Hepatocyte (in vitro differentiated cells): ENCODE measurements around the gene CORIN.

Experiments
- CTCF ChIP-seq: fragments of 200-600 bp; sonication (generic); IDR thresholded peaks from 2 replicates; pipeline ENCODE4 v1.5.1; 2016; ENCODE audit warnings: antibody characterized with exemption, mild to moderate bottlenecking; ENCODE audit not compliant: poor library complexity
- EZH2phosphoT487 ChIP-seq: fragments of 200-600 bp; sonication (generic); IDR thresholded peaks from one replicate; pipeline ENCODE4 v1.6.1; 2018; ENCODE audit warnings: antibody characterized with exemption, mild to moderate bottlenecking, low read depth, moderate library complexity; ENCODE audit not compliant: unreplicated experiment, severe bottlenecking

- TF ChIP-seq CTCF = no peak
- TF ChIP-seq EZH2phosphoT487 = no peak
These were observed 139.0 kb downstream of the CORIN start for GRCh38 chr4:47698837-47699236.
